Measurements from ENCODE around the gene MRPS34. TPM values are rescaled to one million over a fixed set of nuclear protein-coding genes. Genes with fewer than 3 reads are reported as not detected.
"Not testable (repeated sequence)": the region's sequence is repeated elsewhere in the genome, so short reads cannot be mapped to it uniquely, and the experiment has no call there.

The MRPS34 gene
- total RNA-seq, 1 donor from 2014 or later, result 141 TPM

- no peak for DNase-seq (ENCODE audit: low read depth, low spot score)
- H3K9me3 Mint-ChIP-seq, result no peaks in the 10 kb centered on the region
- H3K27me3 Mint-ChIP-seq (ENCODE audit: low read depth), result no peaks in the 10 kb centered on the region
Measured at GRCh38 chr16:1808691-1809090, 35.8 kb upstream of the MRPS34 start.

GRCh38 chr16:1807626-1808025, 34.7 kb upstream of the MRPS34 start:
- H3K27ac Mint-ChIP-seq (ENCODE audit: unreplicated experiment), result no peak overlapping the region
- no peaks in the 10 kb centered on the region for H3K4me1 Mint-ChIP-seq
- H3K36me3 Mint-ChIP-seq (ENCODE audit: low read depth), result peaks cover 11% of the 10 kb centered on the region
- H3K4me3 Mint-ChIP-seq, result no peak overlapping the region
- H3K27me3 Mint-ChIP-seq (ENCODE audit: low read depth), result no peaks in the 10 kb centered on the region
- H3K9me3 Mint-ChIP-seq, result no peaks in the 10 kb centered on the region
- no peak for TF ChIP-seq CTCF (conservative IDR thresholded peaks at IDR 0.05)
- DNase-seq (ENCODE audit: low read depth, low spot score), result no peak

More at GRCh38 chr16:1808691-1809090, 35.8 kb upstream of the MRPS34 start:
- H3K27ac Mint-ChIP-seq (ENCODE audit: unreplicated experiment), result no peak overlapping the region
- no peak overlapping the region for H3K4me3 Mint-ChIP-seq
- no peak for TF ChIP-seq CTCF (conservative IDR thresholded peaks at IDR 0.05)
- peaks cover 11% of the 10 kb centered on the region for H3K36me3 Mint-ChIP-seq (ENCODE audit: low read depth)
- H3K4me1 Mint-ChIP-seq, result no peaks in the 10 kb centered on the region

- no peak for DNase-seq (ENCODE audit: low read depth, low spot score)
- no peak overlapping the region for H3K4me3 Mint-ChIP-seq
- H3K4me1 Mint-ChIP-seq, result no peaks in the 10 kb centered on the region
- H3K27ac Mint-ChIP-seq (ENCODE audit: unreplicated experiment), result no peak overlapping the region
- H3K27me3 Mint-ChIP-seq (ENCODE audit: low read depth), result no peaks in the 10 kb centered on the region
- TF ChIP-seq CTCF (conservative IDR thresholded peaks at IDR 0.05), result no peak
- H3K9me3 Mint-ChIP-seq, result no peaks in the 10 kb centered on the region
- peaks cover 19% of the 10 kb centered on the region for H3K36me3 Mint-ChIP-seq (ENCODE audit: low read depth)
Measured at GRCh38 chr16:1800701-1801100, 27.8 kb upstream of the MRPS34 start.

GRCh38 chr16:1799263-1799662, 26.3 kb upstream of the MRPS34 start:
- H3K36me3 Mint-ChIP-seq (ENCODE audit: low read depth), result peaks cover 16% of the 10 kb centered on the region
- H3K9me3 Mint-ChIP-seq; H3K27me3 Mint-ChIP-seq (ENCODE audit: low read depth); DNase-seq (ENCODE audit: low read depth, low spot score); H3K4me1 Mint-ChIP-seq; H3K27ac Mint-ChIP-seq (ENCODE audit: unreplicated experiment); H3K4me3 Mint-ChIP-seq: not testable (repeated sequence)

GRCh38 chr16:1794908-1795666, 22.2 kb upstream of the MRPS34 start:
- TF ChIP-seq CTCF (conservative IDR thresholded peaks at IDR 0.05), result no peak
- no peaks in the 10 kb centered on the region for H3K9me3 Mint-ChIP-seq
- no peaks in the 10 kb centered on the region for H3K27me3 Mint-ChIP-seq (ENCODE audit: low read depth)
- peaks cover 14% of the 10 kb centered on the region for H3K36me3 Mint-ChIP-seq (ENCODE audit: low read depth)
- no peak overlapping the region for H3K27ac Mint-ChIP-seq (ENCODE audit: unreplicated experiment)
- H3K4me1 Mint-ChIP-seq, result no peaks in the 10 kb centered on the region
- no peak overlapping the region for H3K4me3 Mint-ChIP-seq
- no peak for DNase-seq (ENCODE audit: low read depth, low spot score)

- peaks cover 11% of the 10 kb centered on the region for H3K36me3 Mint-ChIP-seq (ENCODE audit: low read depth)
- no peaks in the 10 kb centered on the region for H3K27me3 Mint-ChIP-seq (ENCODE audit: low read depth)
- no peaks in the 10 kb centered on the region for H3K4me1 Mint-ChIP-seq
- no peak overlapping the region for H3K27ac Mint-ChIP-seq (ENCODE audit: unreplicated experiment)
- H3K9me3 Mint-ChIP-seq, result no peaks in the 10 kb centered on the region
- no peak overlapping the region for H3K4me3 Mint-ChIP-seq
- DNase-seq (ENCODE audit: low read depth, low spot score), result no peak
- TF ChIP-seq CTCF (conservative IDR thresholded peaks at IDR 0.05), result no peak
Measured at GRCh38 chr16:1794221-1794871, 21.4 kb upstream of the MRPS34 start.

All from neural crest cell (in vitro differentiated cells).